K562 (cell line): ENCODE measurements around the gene FBXO22. TPM values are rescaled to one million over a fixed set of nuclear protein-coding genes. Genes with fewer than 3 reads are reported as not detected.

ENCODE experiments used
- ADNP ChIP-seq: fragments of 200-800 bp; sonication (Bioruptor generic); IDR thresholded peaks from 2 replicates; pipeline ENCODE4 v1.6.1; 2016; ENCODE audit warnings: missing genetic modification characterization, missing compliant biosample characterization
- CBFA2T2 ChIP-seq: fragments of 450-650 bp; conservative IDR thresholded peaks from 2 replicates; pipeline ENCODE4 v1.6.1; 2017; ENCODE audit warnings: mild to moderate bottlenecking
- MAZ ChIP-seq, 2 experiments: fragments of 450-650 bp in 1 of 2; sonication (generic) in 1 of 2; formaldehyde crosslinking; IDR thresholded peaks in 1 of 2; conservative IDR thresholded peaks in 1 of 2; 2 replicates each; pipeline versions ENCODE4 v1.4.0 to v1.5.0; 2020; ENCODE audit warnings: mild to moderate bottlenecking in 1 of 2, missing genetic modification reagents in 1 of 2
- NFIC ChIP-seq: fragments of 450-650 bp; IDR thresholded peaks from 2 replicates; pipeline ENCODE4 v1.6.1; 2017; ENCODE audit warnings: mild to moderate bottlenecking, inconsistent platforms
- POLR2AphosphoS2 ChIP-seq: IDR thresholded peaks from 2 replicates; pipeline ENCODE4 v1.6.1; 2012; ENCODE audit warnings: low read length, improper control_type of control experiment
- RUNX1 ChIP-seq: sonication (generic); IDR thresholded peaks from 2 replicates; pipeline ENCODE4 v1.6.1; 2016; ENCODE audit warnings: antibody characterized with exemption, low read depth
- SP1 ChIP-seq: sonication (generic); formaldehyde crosslinking; IDR thresholded peaks from 2 replicates; pipeline ENCODE4 v1.8.1; 2022; ENCODE audit warnings: mild to moderate bottlenecking, missing genetic modification reagents
- SRSF7 ChIP-seq: fragments of 200-400 bp; formaldehyde crosslinking; optimal IDR thresholded peaks from 2 replicates; pipeline ENCODE3; 2017; ENCODE audit warnings: mild to moderate bottlenecking, low read depth, low read length
- TAF15 ChIP-seq: fragments of 200-400 bp; formaldehyde crosslinking; IDR thresholded peaks from 2 replicates; pipeline ENCODE4 v1.6.1; 2017; ENCODE audit warnings: mild to moderate bottlenecking, low read depth, low read length, moderate library complexity
- TRIM28 ChIP-seq: fragments of 450-650 bp; IDR thresholded peaks from 2 replicates; pipeline ENCODE4 v1.6.1; 2017
- U2AF2 ChIP-seq: fragments of 200-400 bp; formaldehyde crosslinking; optimal IDR thresholded peaks from 2 replicates; pipeline ENCODE3; 2017; ENCODE audit warnings: low read depth, mild to moderate bottlenecking, low read length
- ZNF134 ChIP-seq: fragments of 250-450 bp; sonication (Bioruptor Pico); conservative IDR thresholded peaks from 2 replicates; pipeline ENCODE4 v1.4.0; 2020
- ZNF174 ChIP-seq: fragments of 250-450 bp; sonication (Bioruptor Pico); IDR thresholded peaks from 2 replicates; pipeline ENCODE4 v1.4.0; 2020; ENCODE audit warnings: mild to moderate bottlenecking
- polyA plus RNA-seq, 8 experiments: library from polyadenylated mRNA; depleted of rRNA in 4 of 8; stranded (reverse) in 5 of 8; unstranded in 3 of 8; fragments of >200 nt; fragmentation: Nextera tagmentation in 2 of 8; fragmentation: Illumina TruSeq in 1 of 8; extraction: Ambion mirVana in 2 of 8; extraction: Trizol in 1 of 8; gene quantifications; 2 replicates each; pipeline versions ENCODE4 v1.2.1 to v1.2.3, GENCODE V29; 2011 to 2014; ENCODE audit warnings: inconsistent platforms in 1 of 8, missing spikeins in 1 of 8
- total RNA-seq, 7 experiments: library from RNA; depleted of rRNA in 6 of 7; stranded (reverse); fragments of >200 nt in 6 of 7; fragmentation: Illumina TruSeq in 2 of 7; extraction: Trizol in 2 of 7; gene quantifications; 2 replicates each; pipeline versions ENCODE4 v1.2.1 to v1.2.3, GENCODE V29; 2011 to 2021; ENCODE audit warnings: low replicate concordance in 1 of 7
- TF ChIP-seq, protein P1 (sequence below): fragments of 250-450 bp; sonication (Bioruptor Pico); IDR thresholded peaks from 2 replicates; pipeline ENCODE4 v1.5.0; 2021; ENCODE audit warnings: mild to moderate bottlenecking, moderate library complexity
- TF ChIP-seq, protein P2 (sequence below): sonication (generic); formaldehyde crosslinking; IDR thresholded peaks from 2 replicates; pipeline ENCODE4 v1.8.0; 2022; ENCODE audit warnings: mild to moderate bottlenecking, missing genetic modification reagents
- TF ChIP-seq, protein P3 (sequence below): fragments of 250-450 bp; sonication (Bioruptor Pico); IDR thresholded peaks from 2 replicates; pipeline ENCODE4 v1.9.0; 2021; ENCODE audit warnings: mild to moderate bottlenecking
- TF ChIP-seq, protein P4 (sequence below): fragments of 450-650 bp; conservative IDR thresholded peaks from 2 replicates; pipeline ENCODE4 v1.6.1; 2016; ENCODE audit warnings: missing genetic modification characterization, low read depth, mild to moderate bottlenecking, control low read depth, missing compliant biosample characterization

Gene FBXO22
- total and polyA plus RNA-seq, 9 of the 15 experiments (the other 6 are each of a cell fraction or from before 2014, with no cell fraction given), result 24.4 to 99.4 (median 66.5) TPM

DNA sequence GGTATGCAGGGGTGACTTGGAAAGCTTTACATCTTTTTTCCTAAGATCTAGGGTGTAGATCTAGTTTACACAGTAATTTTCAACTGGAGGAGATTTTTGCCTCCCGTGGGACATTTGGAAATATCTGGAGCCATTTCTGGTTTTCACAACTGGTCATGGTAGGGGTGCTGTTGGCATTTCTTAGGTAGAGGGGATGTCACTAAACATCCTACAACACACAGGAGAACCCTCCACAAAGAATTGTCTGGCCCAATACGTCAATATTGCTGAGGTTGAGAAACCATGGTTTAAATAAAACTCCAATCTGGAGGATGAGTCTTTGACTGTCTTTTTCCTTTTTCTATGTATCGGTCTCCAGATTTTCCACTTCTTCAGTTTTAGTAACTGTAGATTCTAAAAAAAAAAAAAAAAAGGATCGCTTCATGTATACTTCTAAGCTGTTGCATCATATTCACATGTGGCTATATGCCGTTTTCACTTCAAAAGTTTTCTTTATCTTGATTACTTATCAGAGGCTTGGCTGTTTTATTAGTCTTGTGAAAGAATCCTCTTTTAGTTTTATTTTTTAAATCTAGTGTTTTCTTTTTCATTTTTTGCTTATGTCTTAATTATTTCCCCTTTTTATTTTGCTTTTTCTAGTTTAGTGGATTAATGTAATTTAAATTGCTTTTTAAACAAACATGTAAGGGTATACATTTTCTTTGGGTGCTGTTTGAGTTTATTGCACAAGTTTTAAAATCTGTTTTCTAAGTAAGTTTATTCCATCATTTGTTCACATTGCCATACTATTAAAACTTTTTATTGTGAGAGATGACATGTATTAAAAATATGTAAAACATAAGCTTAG, 39.2 kb upstream of the FBXO22 start (continued):
- TF ChIP-seq, protein P1, sequence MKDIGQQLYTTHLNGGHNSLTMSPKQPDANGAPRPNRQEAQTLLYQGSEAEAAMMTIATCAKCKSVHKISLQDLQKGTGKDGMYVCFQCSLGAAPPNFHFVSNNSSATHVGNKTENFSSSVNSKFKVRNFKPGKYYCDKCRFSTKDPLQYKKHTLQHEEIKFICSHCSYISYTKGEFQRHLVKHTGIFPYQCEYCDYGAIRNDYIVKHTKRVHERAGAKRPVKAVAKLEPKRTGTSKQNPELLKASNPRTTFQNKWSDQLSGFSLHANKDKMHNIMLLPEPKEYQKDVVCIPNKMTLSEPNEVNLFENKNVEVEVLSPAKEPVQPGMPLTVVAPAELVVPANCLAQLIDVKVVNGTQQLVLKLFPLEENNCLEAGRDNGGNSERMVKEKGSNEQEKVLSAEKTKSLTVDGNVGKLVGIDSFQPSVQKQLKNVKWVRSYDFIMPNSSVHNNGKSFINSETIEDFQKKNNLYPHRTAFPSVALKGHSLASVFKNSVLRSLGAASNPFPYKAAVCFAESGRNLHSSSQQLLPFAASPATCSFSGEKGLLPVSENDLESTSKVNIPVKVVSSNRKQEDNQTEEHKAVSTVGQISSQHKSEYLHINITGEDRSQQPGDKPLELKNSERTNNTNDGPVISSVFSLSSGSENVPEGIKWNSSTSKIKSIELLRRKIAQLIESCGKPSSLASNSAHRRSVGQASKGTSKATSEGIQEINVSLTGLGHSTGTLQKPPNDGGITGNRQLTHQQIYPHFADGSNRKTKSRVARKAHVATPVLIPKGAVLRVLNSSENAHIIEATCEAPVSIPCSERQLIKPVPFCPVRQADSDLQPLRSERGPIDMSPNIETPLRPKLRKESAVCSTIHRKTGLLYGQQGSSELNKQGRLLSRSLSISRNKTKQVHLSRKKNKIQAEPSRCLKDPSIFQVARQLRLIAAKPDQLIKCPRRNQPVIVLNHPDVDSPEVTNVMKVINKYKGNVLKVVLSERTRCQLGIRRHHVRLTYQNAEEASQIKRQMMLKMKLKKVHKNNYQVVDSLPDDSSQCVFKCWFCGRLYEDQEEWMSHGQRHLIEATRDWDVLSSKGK, result no peak
- TF ChIP-seq POLR2AphosphoS2 (no peak), TAF15 (no peak), U2AF2 (no peak), ZNF134 (CRISPR knock-in tag) (no peak), CBFA2T2 (no peak), TRIM28 (no peak), ZNF174 (CRISPR knock-in tag) (no peak), SRSF7 (no peak), RUNX1 (no peak), SP1 (no peak), ADNP (tag) (no peak), MAZ (CRISPR knock-in tag; conservative IDR thresholded peaks at IDR 0.05 in 1 of 2, IDR thresholded peaks at IDR 0.05 in 1 of 2) (no peak), NFIC (no peak)
- TF ChIP-seq, protein P2, sequence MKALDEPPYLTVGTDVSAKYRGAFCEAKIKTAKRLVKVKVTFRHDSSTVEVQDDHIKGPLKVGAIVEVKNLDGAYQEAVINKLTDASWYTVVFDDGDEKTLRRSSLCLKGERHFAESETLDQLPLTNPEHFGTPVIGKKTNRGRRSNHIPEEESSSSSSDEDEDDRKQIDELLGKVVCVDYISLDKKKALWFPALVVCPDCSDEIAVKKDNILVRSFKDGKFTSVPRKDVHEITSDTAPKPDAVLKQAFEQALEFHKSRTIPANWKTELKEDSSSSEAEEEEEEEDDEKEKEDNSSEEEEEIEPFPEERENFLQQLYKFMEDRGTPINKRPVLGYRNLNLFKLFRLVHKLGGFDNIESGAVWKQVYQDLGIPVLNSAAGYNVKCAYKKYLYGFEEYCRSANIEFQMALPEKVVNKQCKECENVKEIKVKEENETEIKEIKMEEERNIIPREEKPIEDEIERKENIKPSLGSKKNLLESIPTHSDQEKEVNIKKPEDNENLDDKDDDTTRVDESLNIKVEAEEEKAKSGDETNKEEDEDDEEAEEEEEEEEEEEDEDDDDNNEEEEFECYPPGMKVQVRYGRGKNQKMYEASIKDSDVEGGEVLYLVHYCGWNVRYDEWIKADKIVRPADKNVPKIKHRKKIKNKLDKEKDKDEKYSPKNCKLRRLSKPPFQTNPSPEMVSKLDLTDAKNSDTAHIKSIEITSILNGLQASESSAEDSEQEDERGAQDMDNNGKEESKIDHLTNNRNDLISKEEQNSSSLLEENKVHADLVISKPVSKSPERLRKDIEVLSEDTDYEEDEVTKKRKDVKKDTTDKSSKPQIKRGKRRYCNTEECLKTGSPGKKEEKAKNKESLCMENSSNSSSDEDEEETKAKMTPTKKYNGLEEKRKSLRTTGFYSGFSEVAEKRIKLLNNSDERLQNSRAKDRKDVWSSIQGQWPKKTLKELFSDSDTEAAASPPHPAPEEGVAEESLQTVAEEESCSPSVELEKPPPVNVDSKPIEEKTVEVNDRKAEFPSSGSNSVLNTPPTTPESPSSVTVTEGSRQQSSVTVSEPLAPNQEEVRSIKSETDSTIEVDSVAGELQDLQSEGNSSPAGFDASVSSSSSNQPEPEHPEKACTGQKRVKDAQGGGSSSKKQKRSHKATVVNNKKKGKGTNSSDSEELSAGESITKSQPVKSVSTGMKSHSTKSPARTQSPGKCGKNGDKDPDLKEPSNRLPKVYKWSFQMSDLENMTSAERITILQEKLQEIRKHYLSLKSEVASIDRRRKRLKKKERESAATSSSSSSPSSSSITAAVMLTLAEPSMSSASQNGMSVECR (CRISPR knock-in tag), result no peak
- TF ChIP-seq, protein P3, sequence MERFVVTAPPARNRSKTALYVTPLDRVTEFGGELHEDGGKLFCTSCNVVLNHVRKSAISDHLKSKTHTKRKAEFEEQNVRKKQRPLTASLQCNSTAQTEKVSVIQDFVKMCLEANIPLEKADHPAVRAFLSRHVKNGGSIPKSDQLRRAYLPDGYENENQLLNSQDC (CRISPR knock-in tag), result no peak
- TF ChIP-seq, protein P4, sequence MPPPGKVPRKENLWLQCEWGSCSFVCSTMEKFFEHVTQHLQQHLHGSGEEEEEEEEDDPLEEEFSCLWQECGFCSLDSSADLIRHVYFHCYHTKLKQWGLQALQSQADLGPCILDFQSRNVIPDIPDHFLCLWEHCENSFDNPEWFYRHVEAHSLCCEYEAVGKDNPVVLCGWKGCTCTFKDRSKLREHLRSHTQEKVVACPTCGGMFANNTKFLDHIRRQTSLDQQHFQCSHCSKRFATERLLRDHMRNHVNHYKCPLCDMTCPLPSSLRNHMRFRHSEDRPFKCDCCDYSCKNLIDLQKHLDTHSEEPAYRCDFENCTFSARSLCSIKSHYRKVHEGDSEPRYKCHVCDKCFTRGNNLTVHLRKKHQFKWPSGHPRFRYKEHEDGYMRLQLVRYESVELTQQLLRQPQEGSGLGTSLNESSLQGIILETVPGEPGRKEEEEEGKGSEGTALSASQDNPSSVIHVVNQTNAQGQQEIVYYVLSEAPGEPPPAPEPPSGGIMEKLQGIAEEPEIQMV (tag), result no peak
